DND-41 (cell line): ENCODE data around the gene SLC6A18.

Experiments
- CTCF ChIP-seq: IDR thresholded peaks from 2 replicates; pipeline ENCODE4 v1.5.1; 2012; ENCODE audit warnings: borderline replicate concordance, low read length, moderate library complexity, mild to moderate bottlenecking; ENCODE audit not compliant: poor library complexity, severe bottlenecking; ENCODE audit errors: extremely low read depth
- EZH2 ChIP-seq: IDR thresholded peaks from 3 replicates; pipeline ENCODE4 v1.6.1; 2012; ENCODE audit warnings: borderline replicate concordance, low read depth, mild to moderate bottlenecking, moderate library complexity, low read length, inconsistent platforms; ENCODE audit not compliant: severe bottlenecking

GRCh38 chr5:1205255-1206180, 19.7 kb upstream of the SLC6A18 start:
- TF ChIP-seq CTCF (no peak), EZH2 (no peak)
